GM12865 (cell line): ENCODE results near the gene GNPTAB.
"Not testable (repeated sequence)": the region's sequence is repeated elsewhere in the genome, so short reads cannot be mapped to it uniquely, and the experiment has no call there.

Experiments
- DNase-seq: peaks from one replicate; pipeline ENCODE4 v3.0.0; 2010; ENCODE audit warnings: low read depth
- H3K4me3 ChIP-seq: 2 replicates; pipeline ENCODE4 v1.5.1; 2011; ENCODE audit warnings: mild to moderate bottlenecking, low read depth, low read length, control low read depth
- TF ChIP-seq, protein P1 (sequence below): IDR thresholded peaks from 2 replicates; pipeline ENCODE4 v1.5.1; 2011; ENCODE audit warnings: low read length, control low read depth, low read depth, inconsistent platforms; ENCODE audit not compliant: insufficient read depth; ENCODE audit errors: missing control alignments

The GNPTAB gene

DNA sequence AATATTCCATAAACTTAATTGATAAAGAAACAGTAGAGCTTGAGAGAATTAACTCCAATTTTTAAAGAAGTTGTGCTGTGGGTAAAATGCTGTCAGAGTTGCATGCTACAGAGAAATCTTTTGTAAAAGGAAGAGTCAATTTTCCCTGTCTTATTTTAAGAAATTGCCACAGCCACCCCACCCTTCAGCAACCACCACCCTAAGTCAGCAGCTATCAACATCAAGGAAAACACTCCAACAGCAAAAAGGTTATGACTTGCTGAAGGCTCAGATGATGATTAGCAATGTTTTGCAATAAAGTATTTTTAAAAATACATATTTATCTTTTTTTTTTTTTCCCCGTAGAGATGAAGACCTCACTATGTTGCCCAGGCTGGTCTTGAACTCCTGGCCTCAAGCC is 40.2 kb upstream of the GNPTAB start:
- TF ChIP-seq, protein P1, sequence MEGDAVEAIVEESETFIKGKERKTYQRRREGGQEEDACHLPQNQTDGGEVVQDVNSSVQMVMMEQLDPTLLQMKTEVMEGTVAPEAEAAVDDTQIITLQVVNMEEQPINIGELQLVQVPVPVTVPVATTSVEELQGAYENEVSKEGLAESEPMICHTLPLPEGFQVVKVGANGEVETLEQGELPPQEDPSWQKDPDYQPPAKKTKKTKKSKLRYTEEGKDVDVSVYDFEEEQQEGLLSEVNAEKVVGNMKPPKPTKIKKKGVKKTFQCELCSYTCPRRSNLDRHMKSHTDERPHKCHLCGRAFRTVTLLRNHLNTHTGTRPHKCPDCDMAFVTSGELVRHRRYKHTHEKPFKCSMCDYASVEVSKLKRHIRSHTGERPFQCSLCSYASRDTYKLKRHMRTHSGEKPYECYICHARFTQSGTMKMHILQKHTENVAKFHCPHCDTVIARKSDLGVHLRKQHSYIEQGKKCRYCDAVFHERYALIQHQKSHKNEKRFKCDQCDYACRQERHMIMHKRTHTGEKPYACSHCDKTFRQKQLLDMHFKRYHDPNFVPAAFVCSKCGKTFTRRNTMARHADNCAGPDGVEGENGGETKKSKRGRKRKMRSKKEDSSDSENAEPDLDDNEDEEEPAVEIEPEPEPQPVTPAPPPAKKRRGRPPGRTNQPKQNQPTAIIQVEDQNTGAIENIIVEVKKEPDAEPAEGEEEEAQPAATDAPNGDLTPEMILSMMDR: no peak
- H3K4me3 ChIP-seq: no peak overlapping the region
- no peak for DNase-seq

DNA sequence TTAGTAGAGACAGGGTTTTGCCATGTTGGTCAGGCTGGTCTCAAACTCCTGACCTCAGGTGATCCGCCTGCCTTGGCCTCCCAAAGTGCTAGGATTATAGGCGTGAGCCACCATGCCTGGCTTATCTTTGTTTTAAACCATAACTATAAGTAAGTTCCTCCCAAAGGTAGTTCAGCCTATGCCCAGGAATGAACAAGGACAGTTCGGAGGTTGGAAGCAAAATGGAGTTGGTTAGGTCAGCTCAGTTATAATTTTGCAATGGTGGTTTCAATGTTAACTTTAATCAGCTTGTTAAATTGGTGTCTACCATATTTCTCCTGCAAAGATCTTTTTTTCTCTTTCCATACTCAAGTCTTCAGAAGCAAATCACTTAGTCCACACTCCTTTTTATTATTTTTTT is 36.9 kb upstream of the GNPTAB start:
- not testable (repeated sequence) for DNase-seq, H3K4me3 ChIP-seq

DNA sequence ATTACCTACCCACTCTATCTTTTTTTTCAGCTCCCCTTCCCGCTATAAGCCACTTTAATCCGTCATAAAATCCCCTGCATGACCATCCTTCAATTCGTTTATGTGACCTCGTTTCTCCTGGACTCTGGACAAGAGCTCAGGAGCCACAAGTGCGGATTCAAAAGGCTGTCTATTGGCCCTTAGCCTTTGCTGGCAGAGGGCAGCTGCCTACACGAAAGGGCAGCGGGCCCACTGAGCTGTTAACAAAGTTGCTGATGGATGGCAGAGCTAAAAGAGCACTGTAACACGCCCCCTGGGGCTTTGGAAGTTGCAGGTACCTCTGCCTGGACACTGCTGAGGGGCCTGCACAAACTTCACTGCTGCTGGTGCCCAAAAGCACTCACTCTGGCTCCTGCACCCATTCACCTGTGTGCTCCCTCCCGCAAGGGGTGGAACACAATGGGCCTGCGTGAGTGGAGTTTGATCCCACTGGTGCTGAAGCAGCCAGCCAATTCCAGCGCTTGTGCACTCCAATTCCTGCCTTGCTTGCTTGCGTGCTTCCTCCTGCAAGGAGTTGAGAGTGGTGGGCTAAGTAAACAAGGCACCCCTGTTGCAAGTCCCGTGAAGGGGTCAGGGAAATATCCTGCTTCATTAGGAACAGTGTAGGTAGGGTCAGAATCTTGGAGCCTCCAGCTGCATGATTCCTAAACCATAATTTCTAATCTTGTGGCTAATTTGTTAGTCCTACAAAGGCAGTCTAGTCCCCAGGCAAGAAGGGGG is 36.0 kb upstream of the GNPTAB start:
- H3K4me3 ChIP-seq: no peak overlapping the region
- DNase-seq: no peak
- TF ChIP-seq, protein P1: no peak

DNA sequence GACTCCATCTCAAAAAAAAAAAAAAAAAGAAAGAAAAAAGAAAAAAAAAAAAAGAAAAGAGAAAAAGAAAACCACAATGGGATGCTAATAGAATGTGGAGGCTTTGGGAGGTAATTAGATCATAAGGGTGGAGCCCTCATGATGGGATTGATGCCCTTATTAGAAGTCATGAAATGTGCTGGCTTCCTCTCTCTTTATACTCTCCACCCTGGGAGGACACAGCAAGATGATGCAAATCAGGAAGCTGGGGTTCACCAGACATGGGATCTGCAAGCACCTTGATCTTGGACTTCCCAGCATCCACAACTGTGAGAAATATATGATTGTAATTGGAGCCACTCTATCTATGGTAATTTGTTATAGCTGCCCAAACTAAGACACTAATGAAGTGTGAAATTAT is 33.2 kb upstream of the GNPTAB start:
- TF ChIP-seq, protein P1: no peak
- DNase-seq: no peak
- no peak overlapping the region for H3K4me3 ChIP-seq

DNA sequence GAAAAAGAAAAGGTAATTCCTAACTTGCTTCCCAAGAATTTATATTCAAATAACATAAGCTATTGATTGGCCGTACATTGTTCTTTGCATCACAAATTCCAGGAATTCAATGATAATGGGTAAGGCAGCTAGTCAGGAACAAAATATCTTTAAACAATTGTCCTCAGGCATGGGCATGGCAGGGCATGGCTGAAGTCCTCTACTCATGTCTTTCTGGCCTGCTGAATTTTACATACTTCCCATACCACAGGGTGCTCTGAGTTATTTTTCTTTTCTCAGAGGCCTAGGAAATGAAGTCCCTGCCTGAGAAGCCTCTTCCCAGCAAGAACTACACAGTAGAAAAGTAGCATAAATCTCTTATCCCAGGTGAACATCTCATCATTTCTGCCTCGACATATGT is 31.5 kb upstream of the GNPTAB start:
- no peak overlapping the region for H3K4me3 ChIP-seq
- TF ChIP-seq, protein P1: no peak
- no peak for DNase-seq

DNA sequence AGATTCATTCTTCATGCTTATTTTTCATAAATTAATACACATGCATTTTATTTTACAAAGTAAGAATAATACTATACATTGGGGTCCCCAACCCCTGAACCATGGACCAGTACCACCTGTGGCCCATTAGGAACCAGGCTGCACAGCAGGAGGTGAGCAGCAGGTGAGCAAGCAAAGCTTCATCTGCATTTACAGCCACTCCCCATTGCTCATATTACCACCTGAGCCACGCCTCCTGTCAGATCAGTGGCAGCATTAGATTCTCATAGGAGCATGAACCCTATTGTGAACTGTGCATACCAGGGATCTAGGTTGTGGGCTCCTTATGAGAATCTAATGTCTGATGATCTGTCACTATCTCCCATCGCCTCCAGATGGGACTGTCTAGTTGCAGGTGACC is 30.9 kb upstream of the GNPTAB start:
- not testable (repeated sequence) for DNase-seq

DNA sequence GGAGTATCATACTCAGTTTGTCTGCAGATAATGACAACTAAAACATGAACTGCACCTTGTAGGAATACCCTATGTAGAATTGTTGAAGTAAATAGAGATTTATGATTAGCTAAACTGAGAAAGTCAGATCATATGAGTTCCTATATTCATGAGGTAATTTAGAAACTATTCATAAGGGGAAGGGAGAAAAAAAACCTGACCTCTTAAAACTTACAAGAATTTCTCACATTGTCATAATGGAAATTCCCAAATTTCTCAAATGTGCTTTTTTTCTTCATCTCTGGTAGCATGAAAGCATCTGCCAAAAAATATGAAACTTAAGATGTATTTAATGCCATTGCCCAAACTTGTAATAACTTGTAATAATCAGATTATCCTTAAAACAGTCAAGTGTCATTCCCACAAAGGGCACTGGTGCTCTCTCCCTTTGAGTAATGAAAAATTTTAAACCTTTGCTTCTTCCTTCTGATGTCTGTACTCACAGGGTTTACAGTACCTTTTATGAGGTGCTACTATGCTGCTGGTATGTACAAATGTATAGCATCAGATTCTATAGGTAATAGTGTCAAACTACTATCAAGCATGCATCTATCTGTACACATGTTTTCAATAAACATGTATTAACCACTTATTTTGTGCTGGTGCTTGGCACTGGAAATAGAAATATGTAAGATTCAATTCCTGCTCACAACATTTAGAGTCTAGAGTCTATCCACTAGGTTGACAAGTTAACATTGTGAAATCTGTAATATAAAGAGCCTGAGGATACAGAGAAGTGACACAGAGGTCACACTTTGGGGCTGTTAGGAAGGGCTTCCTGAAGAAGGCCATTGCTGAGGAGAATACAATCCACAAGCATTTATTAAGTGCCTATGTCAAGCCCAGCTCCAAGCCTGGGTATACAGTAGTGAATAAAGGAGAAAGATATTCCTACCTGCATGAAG is 29.2 kb upstream of the GNPTAB start:
- peak; percentile 64 for DNase-seq
- H3K4me3 ChIP-seq: no peak overlapping the region; the same call in 1 of the 2 replicates
- TF ChIP-seq, protein P1: no peak

More for the DNA sequence above, 30.9 kb upstream of the GNPTAB start:
- H3K4me3 ChIP-seq: not testable (repeated sequence)

DNA sequence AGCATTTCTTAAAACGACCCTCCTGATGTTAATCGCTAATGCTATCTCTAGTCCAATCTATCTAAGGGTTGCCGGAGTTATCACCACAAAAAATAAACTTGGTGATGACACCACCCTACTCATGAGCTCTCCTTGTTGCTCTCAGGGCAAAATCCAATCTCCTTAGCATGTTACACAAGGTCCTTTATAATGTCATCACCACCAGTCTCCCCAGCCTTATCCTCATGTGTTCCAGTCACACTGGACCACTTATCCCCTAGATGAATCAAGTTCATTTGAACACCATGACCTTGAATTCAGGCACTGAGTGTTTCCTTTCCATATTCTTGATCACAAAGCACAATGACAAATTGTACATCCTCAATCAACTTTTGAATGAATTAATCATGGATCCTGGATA is 27.6 kb upstream of the GNPTAB start:
- no peak for DNase-seq
- TF ChIP-seq, protein P1: no peak
- H3K4me3 ChIP-seq: no peak overlapping the region
